Adipocyte (in vitro differentiated cells): ENCODE results near the gene DNAJC1.
"Not testable (repeated sequence)": the region's sequence is repeated elsewhere in the genome, so short reads cannot be mapped to it uniquely, and the experiment has no call there.

Experiments used
- DNase-seq: peaks from one replicate; pipeline ENCODE4 v3.0.0-alpha.2; 2015; ENCODE audit warnings: low read depth
- H3K27me3 ChIP-seq: replicated peaks from 2 replicates; pipeline ENCODE4 v1.7.0; 2013; ENCODE audit warnings: mild to moderate bottlenecking, low read length, moderate library complexity; ENCODE audit not compliant: control insufficient read depth, insufficient read depth
- H3K36me3 ChIP-seq: 2 replicates; pipeline ENCODE4 v1.7.0; 2013; ENCODE audit warnings: low read length, mild to moderate bottlenecking, moderate library complexity; ENCODE audit not compliant: control insufficient read depth, insufficient read depth, severe bottlenecking
- H3K4me1 ChIP-seq: 2 replicates; pipeline ENCODE4 v1.7.0; 2013; ENCODE audit warnings: mild to moderate bottlenecking, low read length, moderate library complexity; ENCODE audit not compliant: control insufficient read depth, insufficient read depth
- H3K4me3 ChIP-seq: 2 replicates; pipeline ENCODE4 v1.7.0; 2013; ENCODE audit warnings: mild to moderate bottlenecking, low read length, moderate library complexity
- H3K9ac ChIP-seq: 2 replicates; pipeline ENCODE4 v1.7.0; 2013; ENCODE audit warnings: mild to moderate bottlenecking, low read length, moderate library complexity
- H3K9me3 ChIP-seq: 2 replicates; pipeline ENCODE4 v1.7.0; 2013; ENCODE audit warnings: mild to moderate bottlenecking, low read length, moderate library complexity; ENCODE audit not compliant: control insufficient read depth

Gene DNAJC1

GRCh38 chr10:21894648-21895342 lies 108.7 kb downstream of the DNAJC1 start:
- Histone ChIP-seq H3K9ac (no peak overlapping the region), H3K4me1 (no peaks in the 10 kb centered on the region), H3K9me3 (peaks cover 28% of the 10 kb centered on the region), H3K4me3 (no peak overlapping the region), H3K36me3 (peaks cover 18% of the 10 kb centered on the region), H3K27me3 (no peaks in the 10 kb centered on the region)
- no peak for DNase-seq

- Histone ChIP-seq H3K27me3 (no peaks in the 10 kb centered on the region), H3K36me3 (peaks cover 10% of the 10 kb centered on the region), H3K9ac (no peak overlapping the region), H3K4me3 (no peak overlapping the region), H3K4me1 (no peaks in the 10 kb centered on the region), H3K9me3 (peaks cover 28% of the 10 kb centered on the region)
- DNase-seq = no peak
These were observed 112.1 kb downstream of the DNAJC1 start for GRCh38 chr10:21891439-21891838.

GRCh38 chr10:21889477-21890275 lies 113.9 kb downstream of the DNAJC1 start:
- Histone ChIP-seq H3K4me3 (no peak overlapping the region), H3K27me3 (no peaks in the 10 kb centered on the region), H3K36me3 (peaks cover 10% of the 10 kb centered on the region), H3K9me3 (peaks cover 42% of the 10 kb centered on the region), H3K9ac (no peak overlapping the region), H3K4me1 (no peaks in the 10 kb centered on the region)
- no peak for DNase-seq

GRCh38 chr10:21888959-21889358 lies 114.6 kb downstream of the DNAJC1 start:
- DNase-seq = no peak
- H3K4me3 ChIP-seq = no peak overlapping the region
- no peaks in the 10 kb centered on the region for H3K27me3 ChIP-seq
- H3K9ac ChIP-seq = no peak overlapping the region
- peaks cover 10% of the 10 kb centered on the region for H3K36me3 ChIP-seq
- peaks cover 43% of the 10 kb centered on the region for H3K9me3 ChIP-seq
- no peaks in the 10 kb centered on the region for H3K4me1 ChIP-seq

GRCh38 chr10:21885940-21886339 lies 117.6 kb downstream of the DNAJC1 start:
- Histone ChIP-seq H3K4me1 (no peaks in the 10 kb centered on the region), H3K9me3 (peaks cover 15% of the 10 kb centered on the region), H3K4me3 (no peak overlapping the region), H3K36me3 (peaks cover 10% of the 10 kb centered on the region), H3K27me3 (no peaks in the 10 kb centered on the region), H3K9ac (no peak overlapping the region)
- DNase-seq = no peak

- Histone ChIP-seq H3K4me1 (no peaks in the 10 kb centered on the region), H3K9ac (no peak overlapping the region), H3K4me3 (no peak overlapping the region), H3K9me3 (peaks cover 13% of the 10 kb centered on the region), H3K36me3 (peaks cover 13% of the 10 kb centered on the region), H3K27me3 (no peaks in the 10 kb centered on the region)
- no peak for DNase-seq
These were observed 130.3 kb downstream of the DNAJC1 start for GRCh38 chr10:21873198-21873597.

- not testable (repeated sequence) for H3K27me3 ChIP-seq, H3K4me3 ChIP-seq, H3K4me1 ChIP-seq, H3K9ac ChIP-seq, DNase-seq
- peaks cover 13% of the 10 kb centered on the region for H3K36me3 ChIP-seq
- H3K9me3 ChIP-seq = peaks cover 13% of the 10 kb centered on the region
These were observed 130.8 kb downstream of the DNAJC1 start for GRCh38 chr10:21872771-21873170.

GRCh38 chr10:21870849-21871248 lies 132.7 kb downstream of the DNAJC1 start:
- no peaks in the 10 kb centered on the region for H3K27me3 ChIP-seq
- no peak overlapping the region for H3K4me3 ChIP-seq
- no peak for DNase-seq
- H3K36me3 ChIP-seq = peaks cover 19% of the 10 kb centered on the region
- H3K9me3 ChIP-seq = peaks cover 26% of the 10 kb centered on the region
- H3K9ac ChIP-seq = no peak overlapping the region
- no peaks in the 10 kb centered on the region for H3K4me1 ChIP-seq

- H3K9ac ChIP-seq, H3K4me3 ChIP-seq, DNase-seq, H3K4me1 ChIP-seq, H3K27me3 ChIP-seq: not testable (repeated sequence)
- Histone ChIP-seq H3K9me3 (peaks cover 25% of the 10 kb centered on the region), H3K36me3 (peaks cover 11% of the 10 kb centered on the region)
These were observed 134.4 kb downstream of the DNAJC1 start for GRCh38 chr10:21869087-21869486.

- no peak overlapping the region for H3K4me3 ChIP-seq
- H3K9ac ChIP-seq = no peak overlapping the region
- H3K27me3 ChIP-seq = no peaks in the 10 kb centered on the region
- H3K4me1 ChIP-seq = no peaks in the 10 kb centered on the region
- no peaks in the 10 kb centered on the region for H3K36me3 ChIP-seq
- DNase-seq = no peak
- H3K9me3 ChIP-seq = no peaks in the 10 kb centered on the region
These were observed 142.8 kb downstream of the DNAJC1 start for GRCh38 chr10:21860718-21861117.

- no peaks in the 10 kb centered on the region for H3K4me1 ChIP-seq
- H3K27me3 ChIP-seq = no peaks in the 10 kb centered on the region
- H3K4me3 ChIP-seq = no peak overlapping the region
- H3K9me3 ChIP-seq = no peaks in the 10 kb centered on the region
- H3K9ac ChIP-seq = no peak overlapping the region
- H3K36me3 ChIP-seq = no peaks in the 10 kb centered on the region
- no peak for DNase-seq
These were observed 145.1 kb downstream of the DNAJC1 start for GRCh38 chr10:21858455-21858854.
